HG03095 (cell line): ENCODE measurements around the gene PIEZO1.
"Not testable (repeated sequence)": the region's sequence is repeated elsewhere in the genome, so short reads cannot be mapped to it uniquely, and the experiment has no call there.

Source experiments
- ATAC-seq: cut with Tn5 transposase; IDR thresholded peaks from one replicate; pipeline ENCODE4 v1.9.1; 2021; ENCODE audit warnings: moderate library complexity; ENCODE audit not compliant: unreplicated experiment

Gene PIEZO1

GRCh38 chr16:88783391-88784073, 1.5 kb downstream of the PIEZO1 start:
- no peak for ATAC-seq

GRCh38 chr16:88782454-88783390, 2.3 kb downstream of the PIEZO1 start:
- no peak for ATAC-seq

- ATAC-seq = no peak
Measured at GRCh38 chr16:88781140-88782077, 3.6 kb downstream of the PIEZO1 start.

- no peak for ATAC-seq
Measured at GRCh38 chr16:88780142-88781062, 4.6 kb downstream of the PIEZO1 start.

GRCh38 chr16:88779406-88780141, 5.4 kb downstream of the PIEZO1 start:
- ATAC-seq = no peak

GRCh38 chr16:88778541-88779065, 6.4 kb downstream of the PIEZO1 start:
- no peak for ATAC-seq

- no peak for ATAC-seq
Measured at GRCh38 chr16:88778271-88778525, 6.8 kb downstream of the PIEZO1 start.

GRCh38 chr16:88777471-88778270, 7.3 kb downstream of the PIEZO1 start:
- no peak for ATAC-seq

GRCh38 chr16:88775825-88776224, 9.2 kb downstream of the PIEZO1 start:
- ATAC-seq = no peak

- no peak for ATAC-seq
Measured at GRCh38 chr16:88774544-88775393, 10.3 kb downstream of the PIEZO1 start.

- no peak for ATAC-seq
Measured at GRCh38 chr16:88773812-88774291, 11.2 kb downstream of the PIEZO1 start.

- ATAC-seq = no peak
Measured at GRCh38 chr16:88772871-88773811, 11.9 kb downstream of the PIEZO1 start.

GRCh38 chr16:88771781-88772180, 13.2 kb downstream of the PIEZO1 start:
- not testable (repeated sequence) for ATAC-seq

- ATAC-seq = no peak
Measured at GRCh38 chr16:88771294-88771772, 13.7 kb downstream of the PIEZO1 start.

GRCh38 chr16:88770461-88771293, 14.3 kb downstream of the PIEZO1 start:
- ATAC-seq = no peak
